CD14-positive monocyte (primary cell): ENCODE measurements around the gene FAM20C. TPM values are rescaled to one million over a fixed set of nuclear protein-coding genes. Genes with fewer than 3 reads are reported as not detected.

Experiments
- DNase-seq, 3 donors: peaks; one replicate each; pipeline ENCODE4 v3.0.0-alpha.2; 2011 to 2022
- H2AFZ ChIP-seq: 2 replicates; pipeline ENCODE4 v1.6.0; 2012; ENCODE audit warnings: mild to moderate bottlenecking, low read depth, low read length, inconsistent platforms; ENCODE audit not compliant: insufficient read depth, poor library complexity, severe bottlenecking
- H3K27ac ChIP-seq, 2 donors: 1 replicate in 1 of 2; 2 replicates in 1 of 2; pipeline ENCODE4 v1.5.1; 2012 to 2013; ENCODE audit warnings: low read length in 2 of 2, control low read depth in 1 of 2, inconsistent platforms in 1 of 2, low read depth in 1 of 2, mild to moderate bottlenecking in 1 of 2
- H3K27me3 ChIP-seq, 2 donors: one replicate each; pipeline versions ENCODE4 v1.6.0 to v1.6.1; 2011 to 2013; ENCODE audit warnings: low read length in 2 of 2; ENCODE audit not compliant: control insufficient read depth in 2 of 2, insufficient read depth in 2 of 2
- H3K36me3 ChIP-seq, 2 donors: replicated peaks in 1 of 2; 1 replicate in 1 of 2; 2 replicates in 1 of 2; pipeline versions ENCODE4 v1.5.1 to v1.6.1; 2012 to 2013; ENCODE audit warnings: low read length in 2 of 2, control low read depth in 1 of 2, inconsistent platforms in 1 of 2, mild to moderate bottlenecking in 1 of 2; ENCODE audit not compliant: insufficient read depth in 2 of 2, control insufficient read depth in 1 of 2
- H3K4me1 ChIP-seq, 2 donors: 1 replicate in 1 of 2; 2 replicates in 1 of 2; pipeline versions ENCODE4 v1.5.1 to v1.6.1; 2012 to 2013; ENCODE audit warnings: low read length in 2 of 2, control low read depth in 1 of 2, inconsistent platforms in 1 of 2, mild to moderate bottlenecking in 1 of 2, moderate library complexity in 1 of 2; ENCODE audit not compliant: insufficient read depth in 2 of 2, control insufficient read depth in 1 of 2
- H3K4me2 ChIP-seq: replicated peaks from 2 replicates; pipeline ENCODE3; 2012; ENCODE audit warnings: low read length, moderate library complexity, mild to moderate bottlenecking; ENCODE audit not compliant: poor library complexity, severe bottlenecking; ENCODE audit errors: extremely low read depth
- H3K4me3 ChIP-seq, 3 experiments: fragments of 200-600 bp in 1 of 3; sonication (generic) in 1 of 3; replicated peaks in 1 of 3; 1 replicate in 2 of 3; 2 replicates in 1 of 3; pipeline ENCODE4 v1.5.1; 2011 to 2013; ENCODE audit warnings: low read length in 3 of 3, mild to moderate bottlenecking in 3 of 3, control low read depth in 2 of 3, low read depth in 2 of 3, inconsistent platforms in 1 of 3, moderate library complexity in 1 of 3
- H3K79me2 ChIP-seq: 2 replicates; pipeline ENCODE4 v1.6.0; 2012; ENCODE audit warnings: mild to moderate bottlenecking, control low read depth, inconsistent platforms, low read length, moderate library complexity; ENCODE audit not compliant: insufficient read depth
- H3K9ac ChIP-seq: 2 replicates; pipeline ENCODE4 v1.6.0; 2017; ENCODE audit warnings: low read length, mild to moderate bottlenecking; ENCODE audit not compliant: insufficient read depth, poor library complexity, severe bottlenecking
- H3K9me3 ChIP-seq, 2 donors: replicated peaks in 1 of 2; 1 replicate in 1 of 2; 2 replicates in 1 of 2; pipeline versions ENCODE4 v1.5.1 to v1.6.1; 2012 to 2013; ENCODE audit warnings: low read length in 2 of 2, control low read depth in 1 of 2; ENCODE audit not compliant: control insufficient read depth in 1 of 2, insufficient read depth in 1 of 2
- H4K20me1 ChIP-seq: 2 replicates; pipeline ENCODE4 v1.6.0; 2012; ENCODE audit warnings: mild to moderate bottlenecking, low read length, control low read depth, moderate library complexity; ENCODE audit not compliant: insufficient read depth
- H3K27ac Mint-ChIP-seq, 7 donors: one replicate each; pipeline ENCODE4 v1.8.0; 2020; ENCODE audit warnings: mild to moderate bottlenecking in 7 of 7, mixed read lengths in 7 of 7, moderate library complexity in 6 of 7, inconsistent platforms in 2 of 7
- H3K27me3 Mint-ChIP-seq, 3 donors: one replicate each; pipeline ENCODE4 v1.8.0; 2021 to 2022; ENCODE audit warnings: low read depth in 3 of 3, mild to moderate bottlenecking in 3 of 3, mixed read lengths in 3 of 3, moderate library complexity in 3 of 3, inconsistent platforms in 1 of 3
- H3K36me3 Mint-ChIP-seq, 2 donors: one replicate each; pipeline ENCODE4 v1.8.0; 2020; ENCODE audit warnings: mixed read lengths in 2 of 2, inconsistent platforms in 1 of 2, mild to moderate bottlenecking in 1 of 2
- H3K4me1 Mint-ChIP-seq: one replicate; pipeline ENCODE4 v1.8.0; 2020; ENCODE audit warnings: mild to moderate bottlenecking, mixed read lengths
- H3K4me3 Mint-ChIP-seq, 2 donors: one replicate each; pipeline ENCODE4 v1.8.0; 2020; ENCODE audit warnings: mild to moderate bottlenecking in 2 of 2, mixed read lengths in 2 of 2, moderate library complexity in 1 of 2
- H3K9me3 Mint-ChIP-seq, 7 donors: one replicate each; pipeline ENCODE4 v1.8.0; 2020 to 2022; ENCODE audit warnings: mixed read lengths in 7 of 7, mild to moderate bottlenecking in 6 of 7, moderate library complexity in 6 of 7, inconsistent platforms in 2 of 7
- WGBS: methylation state at CpG from one replicate; pipeline ENCODE4 v1.1.5; 2013; ENCODE audit warnings: missing lambda C conversion rate; ENCODE audit not compliant: insufficient coverage; 5-methylcytosine and 5-hydroxymethylcytosine counted together
- intact Hi-C, 2 donors: fragments of 100-400 bp; cut with micrococcal nuclease; formaldehyde crosslinking; loops; one replicate each; pipeline versions ENCODE4 v1.15.0 to v1.15.1; 2023
- polyA plus RNA-seq, 3 donors: library from polyadenylated mRNA; depleted of rRNA in 1 of 3; unstranded in 2 of 3; stranded (reverse) in 1 of 3; fragments of 300-500 nt in 2 of 3; fragments of >200 nt in 1 of 3; fragmentation: Illumina TruSeq in 2 of 3; gene quantifications; 1 replicate in 2 of 3; 2 replicates in 1 of 3; pipeline ENCODE4 v1.2.3, GENCODE V29; 2012 to 2021
- TF ChIP-seq, protein P1 (sequence below): fragments of 200-600 bp; IDR thresholded peaks from one replicate; pipeline ENCODE4 v1.8.0; 2022; ENCODE audit warnings: antibody characterized with exemption, mild to moderate bottlenecking

The FAM20C gene
- polyA plus RNA-seq, 3 donors, result 1.2 to 32.2 (median 1.5) TPM

DNA sequence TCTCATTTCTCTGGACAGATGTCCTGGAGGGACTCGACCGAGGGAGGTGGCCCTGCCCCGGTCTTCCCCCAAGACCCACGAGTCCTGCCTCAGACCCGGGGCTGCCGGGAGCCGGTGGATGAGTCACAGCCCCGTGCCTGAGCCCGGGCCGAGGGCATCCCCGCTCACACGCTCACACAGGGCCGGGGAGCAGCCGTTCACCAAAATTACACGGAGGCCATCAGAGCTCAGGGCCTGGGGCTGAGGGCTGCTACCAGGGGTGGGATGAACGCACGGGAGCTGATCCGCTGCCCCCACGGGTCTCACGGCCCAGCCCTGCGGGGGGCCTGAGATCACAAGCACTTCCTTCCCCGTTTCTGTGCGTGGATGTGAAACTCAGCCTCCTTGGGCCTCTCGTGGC lies 17.5 kb downstream of the FAM20C start:
- Histone ChIP-seq H4K20me1 (peaks cover 89% of the 10 kb centered on the region), H3K4me3 (no peak overlapping the region), H3K27ac (peak overlapping the region; percentile 4 to 70), H3K9me3 (no peaks in the 10 kb centered on the region), H3K4me2 (no peak overlapping the region), H3K79me2 (peaks cover 9% of the 10 kb centered on the region), H2AFZ (no peak overlapping the region), H3K4me1 (peaks cover 6 to 18% of the 10 kb centered on the region in 2 donors), H3K36me3 (peaks cover 28 to 85% of the 10 kb centered on the region in 2 donors), H3K9ac (peak overlapping the region; percentile 36), H3K27me3 (no peaks in the 10 kb centered on the region)
- intact Hi-C loops, result no loop called here
- TF ChIP-seq, protein P1, sequence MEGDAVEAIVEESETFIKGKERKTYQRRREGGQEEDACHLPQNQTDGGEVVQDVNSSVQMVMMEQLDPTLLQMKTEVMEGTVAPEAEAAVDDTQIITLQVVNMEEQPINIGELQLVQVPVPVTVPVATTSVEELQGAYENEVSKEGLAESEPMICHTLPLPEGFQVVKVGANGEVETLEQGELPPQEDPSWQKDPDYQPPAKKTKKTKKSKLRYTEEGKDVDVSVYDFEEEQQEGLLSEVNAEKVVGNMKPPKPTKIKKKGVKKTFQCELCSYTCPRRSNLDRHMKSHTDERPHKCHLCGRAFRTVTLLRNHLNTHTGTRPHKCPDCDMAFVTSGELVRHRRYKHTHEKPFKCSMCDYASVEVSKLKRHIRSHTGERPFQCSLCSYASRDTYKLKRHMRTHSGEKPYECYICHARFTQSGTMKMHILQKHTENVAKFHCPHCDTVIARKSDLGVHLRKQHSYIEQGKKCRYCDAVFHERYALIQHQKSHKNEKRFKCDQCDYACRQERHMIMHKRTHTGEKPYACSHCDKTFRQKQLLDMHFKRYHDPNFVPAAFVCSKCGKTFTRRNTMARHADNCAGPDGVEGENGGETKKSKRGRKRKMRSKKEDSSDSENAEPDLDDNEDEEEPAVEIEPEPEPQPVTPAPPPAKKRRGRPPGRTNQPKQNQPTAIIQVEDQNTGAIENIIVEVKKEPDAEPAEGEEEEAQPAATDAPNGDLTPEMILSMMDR, result no peak
- peaks cover 57 to 81% of the 10 kb centered on the region in 2 donors for H3K36me3 Mint-ChIP-seq
- peaks cover 0 to 17% (median 5%) of the 10 kb centered on the region in 7 donors for H3K9me3 Mint-ChIP-seq
- WGBS, result 16% methylated on average over 21 of the region's 24 CpGs
- peak overlapping the region in 1 of 2 donors; percentile 53 for H3K4me3 Mint-ChIP-seq
- peak; percentile 52 to 86 (median 64) for DNase-seq
- H3K27ac Mint-ChIP-seq, result peak overlapping the region in 5 of 7 donors; percentile 66 to 82 (median 80)
- H3K4me1 Mint-ChIP-seq, result peaks cover 23% of the 10 kb centered on the region
- H3K27me3 Mint-ChIP-seq, result peaks cover 0 to 2% (median 2%) of the 10 kb centered on the region in 3 donors

DNA sequence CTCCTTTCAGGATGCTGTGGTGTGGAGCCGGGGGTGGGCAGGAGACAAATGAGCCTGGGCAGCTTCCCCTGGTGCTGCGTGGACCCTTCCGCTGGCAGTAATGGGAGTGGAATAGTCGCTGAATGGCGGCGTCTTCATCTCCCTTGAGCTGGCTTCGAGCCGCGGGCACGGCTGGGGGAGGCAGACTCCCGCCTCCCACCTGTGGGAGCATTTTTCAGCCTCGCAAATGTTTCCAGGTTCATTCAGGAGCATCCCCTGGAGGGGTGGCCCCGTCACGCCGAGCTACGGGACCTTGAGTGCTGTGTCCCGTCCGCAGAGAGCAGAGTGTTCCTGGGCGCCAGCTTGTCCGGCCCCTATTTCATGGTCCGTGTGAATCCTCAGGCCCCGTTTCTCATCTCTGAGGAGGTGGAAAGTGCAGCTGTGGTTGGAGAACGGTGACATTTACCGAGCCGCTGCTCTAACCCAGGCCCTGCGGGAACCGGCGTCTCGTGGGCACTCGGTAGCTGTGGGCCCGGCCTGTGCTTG lies 18.1 kb downstream of the FAM20C start:
- TF ChIP-seq, protein P1, result no peak
- Histone ChIP-seq H3K27me3 (no peaks in the 10 kb centered on the region), H2AFZ (no peak overlapping the region), H3K79me2 (peaks cover 10% of the 10 kb centered on the region), H3K9me3 (no peaks in the 10 kb centered on the region), H3K27ac (peak overlapping the region; percentile 4 to 70), H4K20me1 (peaks cover 88% of the 10 kb centered on the region), H3K9ac (peak overlapping the region; percentile 36), H3K4me2 (no peak overlapping the region), H3K4me3 (no peak overlapping the region), H3K36me3 (peaks cover 23 to 80% of the 10 kb centered on the region in 2 donors), H3K4me1 (peaks cover 6 to 18% of the 10 kb centered on the region in 2 donors)
- intact Hi-C loops, result no loop called here
- H3K4me1 Mint-ChIP-seq, result peaks cover 23% of the 10 kb centered on the region
- peaks cover 57 to 76% of the 10 kb centered on the region in 2 donors for H3K36me3 Mint-ChIP-seq
- H3K9me3 Mint-ChIP-seq, result peaks cover 0 to 14% (median 5%) of the 10 kb centered on the region in 7 donors
- H3K27me3 Mint-ChIP-seq, result peaks cover 0 to 3% (median 2%) of the 10 kb centered on the region in 3 donors
- no peak for DNase-seq
- 88% methylated on average over 22 of the region's 31 CpGs for WGBS
- H3K27ac Mint-ChIP-seq, result peak overlapping the region in 5 of 7 donors; percentile 32 to 82 (median 66)
- no peak overlapping the region for H3K4me3 Mint-ChIP-seq
